IPS DF 19.7 (cell line): ENCODE measurements around the gene RAB19.
A peak's percentile ranks its signal among the peaks of the same experiment; 100 is the strongest.

Source experiments
- DNase-seq: peaks from one replicate; pipeline ENCODE4 v3.0.0-alpha.2; 2013; ENCODE audit warnings: low read depth, low spot score

The RAB19 gene, protein sequence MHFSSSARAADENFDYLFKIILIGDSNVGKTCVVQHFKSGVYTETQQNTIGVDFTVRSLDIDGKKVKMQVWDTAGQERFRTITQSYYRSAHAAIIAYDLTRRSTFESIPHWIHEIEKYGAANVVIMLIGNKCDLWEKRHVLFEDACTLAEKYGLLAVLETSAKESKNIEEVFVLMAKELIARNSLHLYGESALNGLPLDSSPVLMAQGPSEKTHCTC

DNA sequence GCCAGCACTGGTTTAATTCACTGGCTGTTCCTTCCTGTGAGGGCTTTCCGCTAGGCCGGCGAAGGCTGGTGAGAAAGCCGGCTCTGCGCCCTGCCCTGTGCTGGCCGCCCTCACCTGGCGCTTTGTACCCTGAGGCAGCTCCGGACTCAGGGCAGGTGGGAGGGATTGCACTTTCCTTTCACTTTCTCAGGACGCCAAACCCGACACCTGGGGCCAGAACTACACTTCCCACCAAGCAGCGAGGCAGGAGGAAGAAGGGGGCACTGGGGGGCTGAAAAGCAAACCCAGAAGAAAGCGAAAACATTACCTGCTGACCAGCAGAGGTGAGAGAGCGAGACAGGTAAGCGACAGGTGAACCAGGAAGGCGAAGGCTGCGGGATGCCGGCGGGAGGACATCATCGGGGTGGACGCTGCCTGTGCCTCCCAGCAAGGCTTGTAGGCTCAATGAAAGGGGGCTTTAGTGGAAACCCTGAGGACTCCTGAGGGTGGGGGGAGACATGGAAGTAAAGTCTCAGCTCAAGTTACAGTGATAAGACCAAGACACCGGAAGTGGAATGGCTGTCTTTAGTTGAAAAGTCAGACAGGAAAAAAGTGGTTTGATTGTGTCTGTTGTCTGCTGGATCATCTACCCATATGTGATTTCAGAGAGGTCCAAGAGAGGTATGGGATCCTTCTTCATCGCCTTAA lies at the start of gene RAB19:
RAB19 (plus strand) TSS at position 181 of the 687 bp plus-strand sequence. CDS start 3,589 bp downstream, outside the sequence.
- DNase-seq: peak; percentile 69

DNA sequence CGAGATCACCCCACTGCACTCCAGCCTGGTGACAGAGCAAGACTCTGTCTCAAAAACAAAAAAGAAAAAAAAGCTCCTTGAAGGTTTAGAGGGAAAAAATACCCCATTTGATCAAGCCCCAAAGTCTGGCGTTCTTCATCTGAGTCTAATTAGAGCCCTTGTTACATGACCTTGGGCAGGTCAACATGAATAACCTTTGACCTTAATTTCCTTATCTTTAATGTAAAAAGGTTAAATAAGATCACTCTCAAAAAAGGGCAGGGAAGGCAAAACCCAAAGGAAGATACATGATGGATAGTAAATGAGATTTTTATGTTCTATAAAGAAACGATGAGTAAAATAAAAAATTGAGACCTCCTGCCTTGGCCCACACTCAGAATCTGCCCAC lies 45.8 kb upstream of the RAB19 start:
- DNase-seq: no peak

DNA sequence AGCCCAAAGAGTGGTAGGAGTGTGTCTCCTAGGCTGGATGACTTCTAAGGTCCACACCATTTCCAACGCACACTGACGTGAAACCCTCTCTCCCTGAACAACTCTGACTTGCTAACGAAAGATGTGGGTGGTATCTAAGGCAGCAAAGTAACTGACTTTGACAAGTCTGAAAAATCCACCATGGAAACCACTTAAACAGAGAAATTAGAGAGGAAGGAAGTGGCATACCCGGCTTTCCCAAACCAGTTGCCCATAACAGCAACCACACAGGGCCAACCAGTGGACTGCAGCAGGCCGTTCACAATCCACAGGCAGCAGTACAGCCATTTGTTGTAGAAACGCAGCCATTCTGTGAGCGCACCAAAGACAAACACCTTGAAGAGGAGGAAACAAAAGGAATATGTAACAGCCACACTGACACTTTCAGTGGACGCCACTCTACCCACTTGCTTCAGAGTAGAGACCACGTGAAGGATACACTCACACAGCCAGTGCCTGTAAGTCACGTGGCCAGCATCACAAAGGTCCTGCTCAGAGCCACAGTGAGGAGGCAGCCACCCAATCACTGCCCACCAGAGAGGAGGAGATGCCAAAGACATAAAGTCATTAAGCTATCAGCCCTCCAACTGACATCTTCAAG lies 45.3 kb upstream of the RAB19 start:
- no peak for DNase-seq

DNA sequence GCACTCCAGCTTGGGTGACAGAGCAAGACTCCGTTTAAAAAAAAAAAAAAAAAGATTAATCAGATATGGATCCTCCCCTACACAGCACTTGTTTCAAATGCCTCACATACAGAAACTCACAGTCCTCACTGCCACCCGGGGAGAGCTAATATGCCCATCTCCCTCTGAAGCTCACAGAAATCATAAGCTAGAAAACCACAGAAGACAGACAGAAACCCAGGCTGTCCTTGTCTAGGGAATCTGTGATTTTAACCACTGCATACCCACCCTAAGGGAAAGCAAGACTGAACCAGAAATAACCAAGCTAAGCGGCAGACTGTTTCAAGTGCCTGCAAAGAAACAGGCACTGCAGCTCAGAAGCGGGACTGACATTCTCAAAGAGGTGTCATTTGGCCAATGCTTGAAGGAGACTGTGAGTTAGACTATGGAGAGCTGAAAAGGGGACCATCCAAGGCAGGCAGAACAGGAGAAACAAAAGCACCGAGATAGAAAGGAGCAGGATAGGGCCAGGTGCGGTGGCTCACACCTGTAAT lies 43.1 kb upstream of the RAB19 start:
- no peak for DNase-seq

DNA sequence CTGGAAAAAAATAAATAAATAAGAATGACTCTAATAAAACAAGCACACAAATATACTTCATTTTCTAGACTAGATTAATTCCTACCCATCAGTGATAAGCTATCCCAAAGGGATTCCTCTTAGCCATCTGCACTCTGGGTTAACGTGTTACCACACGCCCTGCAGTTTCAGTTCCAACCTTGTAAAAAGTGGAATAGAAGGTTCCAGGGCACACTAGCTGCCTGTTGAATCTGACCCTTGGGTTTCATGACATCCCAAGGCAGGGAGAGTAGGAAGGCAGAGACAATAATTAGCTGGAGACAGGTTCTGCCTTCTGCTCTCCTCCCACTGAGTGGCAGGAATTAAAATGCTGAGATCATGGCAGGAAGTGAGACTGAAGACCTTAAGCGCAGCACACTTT lies 39.0 kb upstream of the RAB19 start:
- no peak for DNase-seq

DNA sequence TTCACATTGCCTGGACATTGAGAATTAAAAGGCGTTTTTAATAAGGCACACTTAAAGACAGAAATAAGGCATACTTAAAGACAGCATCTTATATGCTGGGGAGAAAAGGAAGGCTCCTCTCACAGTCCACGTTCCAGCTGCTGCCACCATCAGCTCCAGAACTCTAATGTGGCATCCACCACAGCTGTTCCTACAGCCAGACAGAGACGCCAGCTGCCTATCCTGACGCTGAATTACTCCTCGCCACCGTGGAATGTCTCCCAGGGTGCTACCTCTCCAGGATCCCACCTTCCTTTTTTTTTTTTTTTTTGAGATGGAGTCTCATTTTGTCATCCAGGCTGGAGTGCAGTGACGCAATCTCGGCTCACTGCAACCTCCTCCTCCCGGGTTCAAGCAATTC lies 36.3 kb upstream of the RAB19 start:
- DNase-seq: no peak

DNA sequence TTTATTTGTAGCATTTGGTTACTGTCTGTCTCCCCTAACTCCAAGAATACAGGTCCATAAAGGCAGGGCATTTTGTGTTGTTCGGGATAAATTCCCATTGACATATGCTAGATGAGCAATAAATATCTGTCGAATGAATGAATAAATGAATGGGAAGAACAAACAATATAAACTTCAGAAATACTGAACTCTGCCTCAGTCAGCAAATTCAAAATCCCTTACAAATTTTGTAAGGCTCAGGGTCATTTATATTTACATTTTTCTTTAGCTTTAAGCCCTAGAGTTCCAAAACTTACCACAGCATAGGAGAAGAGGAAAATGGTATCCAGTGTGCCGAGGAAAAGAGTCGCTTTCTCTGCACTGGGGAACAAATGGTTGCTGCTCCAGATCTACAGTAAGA lies 34.6 kb upstream of the RAB19 start:
- DNase-seq: no peak

DNA sequence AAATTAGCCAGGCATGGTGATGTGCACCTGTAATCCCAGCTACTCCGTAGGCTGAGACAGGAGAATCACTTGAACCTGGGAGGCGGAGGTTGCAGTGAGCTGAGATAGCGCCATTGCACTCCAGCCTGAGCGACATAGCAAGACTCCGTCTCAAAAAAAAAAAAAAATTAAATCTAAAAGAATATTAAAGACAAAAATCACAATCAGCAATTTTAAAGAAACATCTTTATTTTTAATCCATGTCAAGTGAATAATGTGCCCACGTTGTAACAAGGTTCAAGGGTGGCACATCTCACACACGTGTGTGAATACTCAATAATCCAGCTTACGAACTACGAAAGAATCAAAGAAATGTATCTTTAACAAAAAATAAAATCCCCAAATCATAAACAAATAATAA lies 28.5 kb upstream of the RAB19 start:
- DNase-seq: no peak

DNA sequence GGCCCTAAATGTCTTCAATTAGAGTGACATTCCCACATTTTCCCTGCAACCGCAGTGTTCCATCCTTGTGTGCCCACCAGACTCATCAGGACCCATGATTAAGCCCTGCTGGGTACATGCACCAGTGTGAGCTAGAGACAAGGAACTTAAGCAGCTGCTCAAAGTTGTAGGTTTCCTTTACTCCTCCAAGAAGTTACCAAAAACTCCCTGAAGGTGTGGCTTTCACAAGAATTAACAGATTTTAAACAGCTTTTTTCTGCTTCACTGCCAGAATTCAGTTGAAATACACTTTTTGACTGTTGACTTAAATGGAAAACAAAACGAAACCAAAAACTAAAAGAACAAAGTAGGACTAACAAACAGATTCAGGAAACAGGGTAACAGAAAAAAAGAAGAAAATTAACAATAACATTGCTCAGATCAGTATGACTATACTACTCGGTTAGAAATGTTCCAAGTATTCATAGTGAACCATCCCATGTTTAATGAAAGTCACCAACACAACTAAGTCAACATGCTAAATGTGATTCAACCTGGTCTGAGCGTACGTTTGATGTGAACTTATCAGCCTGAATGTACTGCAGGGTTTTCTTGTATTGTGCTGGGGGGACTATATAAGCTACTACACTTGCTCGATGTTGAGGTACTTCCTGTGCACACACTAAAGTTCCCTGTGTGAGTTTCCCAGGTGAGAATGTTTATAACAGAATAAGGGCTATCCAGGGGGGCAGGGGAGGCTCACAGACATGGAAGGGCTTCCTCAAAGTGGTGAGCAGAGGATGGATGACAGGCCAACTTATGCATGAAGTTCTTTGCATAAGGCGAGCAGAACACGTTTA lies 27.7 kb upstream of the RAB19 start:
- DNase-seq: no peak

DNA sequence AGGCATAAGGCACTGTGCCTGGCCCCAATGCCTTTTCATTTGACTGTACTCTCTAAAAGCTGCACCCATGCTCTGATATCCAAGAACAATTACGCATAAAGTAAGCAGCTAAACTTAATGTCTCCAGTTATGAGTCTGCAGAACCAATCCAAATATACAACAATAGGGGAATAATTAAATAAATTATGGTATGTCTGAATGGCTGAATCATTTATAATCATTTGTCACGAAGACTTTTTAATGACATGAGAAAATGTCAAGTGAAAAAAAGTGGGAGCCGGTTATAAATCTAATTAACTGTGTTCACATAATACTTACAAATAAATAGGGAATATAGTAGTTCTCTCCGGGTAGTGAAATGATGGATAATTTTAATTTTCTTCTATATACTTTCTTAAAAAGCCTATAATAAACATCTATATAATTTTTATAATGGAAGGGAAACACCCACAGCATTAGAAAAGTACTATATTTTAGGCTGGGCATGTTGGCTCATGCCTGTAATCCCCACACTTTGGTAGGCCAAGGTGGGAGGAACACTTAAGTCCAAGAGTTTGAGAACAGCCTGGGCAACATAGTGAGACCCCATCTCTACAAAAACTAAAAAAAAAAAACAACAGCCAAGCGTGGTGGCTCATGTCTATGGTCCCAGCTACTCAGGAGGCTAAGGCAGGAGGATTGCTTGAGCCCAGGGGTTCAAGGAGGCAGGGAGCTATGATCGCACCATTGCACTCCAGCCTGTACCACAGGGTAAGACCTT lies 19.7 kb upstream of the RAB19 start:
- no peak for DNase-seq

DNA sequence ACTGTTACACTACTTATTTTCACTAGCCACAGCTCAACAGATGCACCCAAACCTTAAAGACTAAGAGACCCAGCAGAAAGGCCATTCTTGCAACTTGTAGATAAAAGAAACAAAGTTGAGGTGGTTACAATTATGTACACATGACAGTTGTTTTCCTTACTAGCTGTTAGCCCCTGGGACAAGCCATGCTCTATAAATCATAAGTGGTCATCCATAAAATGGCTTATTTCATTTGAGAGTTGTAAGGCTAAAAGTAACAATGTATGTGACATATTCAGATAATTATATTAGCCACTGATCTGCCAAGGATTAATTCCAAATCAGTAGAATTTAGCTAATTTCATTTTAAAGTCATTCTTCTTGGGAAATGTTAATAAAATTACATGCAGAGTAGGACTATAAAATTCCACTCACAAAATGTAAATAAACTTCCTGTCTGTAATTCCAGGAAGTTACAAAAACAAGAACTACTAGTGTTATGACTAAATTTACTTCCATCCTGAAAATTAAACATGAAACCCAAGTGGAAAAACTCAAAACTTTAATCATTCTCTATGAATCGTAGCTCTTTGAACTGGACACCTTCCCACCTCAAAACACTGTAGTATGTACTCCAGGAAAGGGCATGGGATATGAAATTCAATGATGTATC lies 18.8 kb upstream of the RAB19 start:
- no peak for DNase-seq

DNA sequence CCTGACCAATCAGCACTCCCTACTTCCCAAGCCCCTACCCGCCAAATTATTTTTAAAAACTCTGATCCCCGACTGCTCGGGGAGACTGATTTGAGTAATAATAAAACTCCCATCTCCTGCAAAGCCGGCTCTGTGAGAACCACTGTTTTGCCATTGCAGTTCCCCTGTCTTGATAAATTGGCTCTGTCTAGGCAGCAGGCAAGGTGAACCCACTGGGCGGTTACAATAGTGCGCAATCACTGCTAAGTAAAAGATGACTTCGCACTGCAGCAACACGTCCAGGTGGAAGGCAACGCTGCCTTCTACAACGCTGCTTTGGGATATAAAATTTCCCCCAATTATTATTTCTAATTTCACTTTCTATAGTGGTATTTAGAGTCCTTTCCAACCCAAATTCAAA lies 14.4 kb upstream of the RAB19 start:
- DNase-seq: no peak

DNA sequence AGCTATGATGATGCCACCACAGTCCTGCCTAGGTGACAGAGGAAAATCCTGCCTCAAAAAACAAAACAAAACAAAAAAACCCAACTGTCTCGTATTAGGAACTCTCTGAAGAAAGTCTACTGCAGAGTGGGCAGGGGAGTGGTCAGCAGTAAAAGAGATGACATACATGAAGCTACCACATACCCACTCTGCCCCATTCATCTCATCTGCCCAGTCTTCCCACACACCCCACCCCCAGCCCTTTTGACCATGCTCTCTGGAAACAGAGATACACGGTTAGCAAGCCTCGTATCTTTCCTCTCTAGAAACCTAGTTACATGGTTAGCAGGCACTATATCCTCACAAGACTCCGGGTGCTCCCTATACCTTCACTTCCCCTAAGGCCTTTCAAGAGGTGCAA lies 13.8 kb upstream of the RAB19 start:
- DNase-seq: no peak

DNA sequence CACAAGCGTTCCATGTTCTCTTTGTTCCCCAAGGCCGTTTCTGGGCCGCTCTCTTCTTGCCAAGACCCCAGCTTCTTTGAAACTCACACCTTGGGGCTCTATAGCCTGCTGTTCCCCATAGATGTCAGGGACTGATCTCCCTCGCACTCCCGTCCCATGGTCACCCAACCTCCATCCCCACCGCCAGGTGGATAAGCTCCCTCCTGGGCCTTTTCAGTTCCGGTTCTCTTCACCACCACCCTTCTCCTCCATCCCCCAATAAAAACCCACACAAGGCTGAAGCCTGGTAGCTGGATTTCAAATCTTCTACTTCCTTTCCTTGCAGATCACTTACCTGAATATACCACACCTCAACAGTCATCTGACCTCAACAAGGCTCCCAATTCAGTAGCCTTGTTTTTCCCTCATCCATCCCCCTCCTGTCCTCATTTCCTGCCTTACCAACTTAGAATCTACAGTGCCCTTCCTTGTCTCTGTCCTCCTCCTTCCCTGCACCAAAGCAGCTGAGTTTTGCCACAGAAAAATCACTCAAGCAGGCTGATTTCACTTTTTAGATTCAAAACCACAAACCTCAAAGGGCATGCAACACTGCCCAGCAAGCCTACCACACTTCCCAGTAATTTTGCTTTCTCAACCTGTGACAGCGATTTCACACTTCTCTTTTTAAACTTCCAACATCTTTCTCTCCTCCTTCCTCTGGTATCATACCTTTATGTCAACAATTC lies 13.2 kb upstream of the RAB19 start:
- DNase-seq: no peak

DNA sequence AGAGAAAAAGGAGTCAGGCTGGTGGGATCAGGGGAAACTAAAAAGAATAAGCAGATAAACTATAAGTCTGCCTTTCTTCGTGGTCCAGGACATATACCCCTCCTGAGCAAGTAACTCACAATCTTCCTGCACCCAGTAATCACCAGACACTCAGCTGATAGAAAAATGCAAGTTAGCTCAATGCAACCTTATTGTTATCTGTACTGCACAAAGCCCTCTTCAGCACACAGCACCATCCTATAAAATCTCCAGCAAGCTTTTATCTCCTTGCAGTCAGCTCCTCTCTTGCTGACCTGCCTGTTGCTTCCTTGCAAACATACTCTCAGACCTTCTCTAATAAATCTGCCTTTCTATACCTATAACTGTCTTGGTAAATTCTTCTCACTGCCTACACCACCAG lies 12.2 kb upstream of the RAB19 start:
- DNase-seq: no peak

DNA sequence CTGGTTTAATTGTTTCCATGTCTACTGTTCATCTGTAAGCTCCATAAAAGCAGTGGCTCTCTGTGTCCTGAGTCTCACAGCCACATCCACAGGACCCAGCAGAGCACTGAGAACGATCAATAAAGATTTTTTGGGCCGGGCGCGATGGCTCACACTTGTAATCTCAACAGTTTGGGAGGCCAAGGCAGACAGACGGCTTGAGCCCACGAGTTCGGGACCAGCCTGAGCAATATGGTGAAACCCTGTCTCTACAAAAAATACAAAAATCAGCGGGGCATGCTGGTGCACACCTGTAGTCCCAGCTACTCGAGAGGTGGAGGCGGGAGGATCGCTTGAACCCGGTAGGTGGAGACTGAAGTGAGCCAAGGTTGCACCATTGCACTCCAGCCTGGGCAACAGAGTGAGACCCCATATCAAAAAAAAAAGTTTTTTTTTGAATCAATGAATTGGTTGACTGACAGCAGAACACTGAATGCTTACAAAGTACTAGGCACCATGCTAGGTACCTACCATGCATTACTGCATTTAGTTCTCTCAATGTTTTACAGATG lies 10.0 kb upstream of the RAB19 start:
- DNase-seq: no peak

DNA sequence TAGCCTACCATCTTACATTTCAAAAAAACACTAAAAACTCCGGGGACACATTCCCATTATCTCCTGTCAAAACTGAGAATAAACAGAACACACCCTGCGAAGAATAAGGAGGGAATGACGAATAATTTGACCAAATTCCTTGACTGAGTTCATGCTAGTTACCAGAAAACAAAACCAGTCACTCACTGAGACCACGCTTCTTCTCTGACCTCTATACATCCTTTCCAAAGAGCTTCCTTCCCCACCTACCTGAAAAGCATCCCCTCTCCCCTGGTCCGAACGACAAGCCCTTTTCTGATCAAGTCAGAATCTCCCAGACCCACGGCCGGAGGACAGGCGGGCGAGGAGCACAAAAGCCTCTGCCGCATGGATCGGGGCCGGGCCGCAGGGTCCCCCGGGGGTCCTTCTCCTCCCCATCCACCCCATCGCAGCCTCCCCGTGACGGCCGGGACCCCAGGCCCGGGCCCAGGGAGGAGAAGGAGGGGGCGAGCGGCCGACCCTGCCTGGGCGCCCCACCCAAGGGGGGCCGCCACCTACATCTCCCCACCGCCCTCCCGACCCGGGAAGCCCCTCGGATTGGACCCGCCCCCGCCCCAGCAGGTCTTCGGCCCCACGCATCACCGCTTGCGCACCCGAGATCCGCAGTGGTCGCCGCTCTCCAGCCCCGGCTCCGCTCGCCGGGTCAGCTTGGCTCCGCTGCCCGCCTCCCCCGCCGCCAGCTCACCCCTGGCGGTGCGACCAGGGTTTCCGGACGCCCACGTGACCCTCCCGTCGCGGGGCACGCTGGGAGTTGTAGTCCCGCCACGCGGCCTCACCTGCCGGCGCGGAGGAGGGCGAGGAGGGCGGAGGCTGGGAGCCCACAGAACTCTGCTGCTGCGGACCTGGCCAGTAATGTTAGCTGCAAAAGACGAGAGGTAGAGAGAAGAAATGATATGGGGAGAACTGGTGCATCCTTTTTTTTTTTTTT lies 5.8 kb upstream of the RAB19 start, which contains the start of gene SLC37A3:
SLC37A3 (minus strand) TSS at position 747 of the 967 bp plus-strand sequence. CDS start 16,004 bp downstream, outside the sequence.
- DNase-seq: peak; percentile 61

DNA sequence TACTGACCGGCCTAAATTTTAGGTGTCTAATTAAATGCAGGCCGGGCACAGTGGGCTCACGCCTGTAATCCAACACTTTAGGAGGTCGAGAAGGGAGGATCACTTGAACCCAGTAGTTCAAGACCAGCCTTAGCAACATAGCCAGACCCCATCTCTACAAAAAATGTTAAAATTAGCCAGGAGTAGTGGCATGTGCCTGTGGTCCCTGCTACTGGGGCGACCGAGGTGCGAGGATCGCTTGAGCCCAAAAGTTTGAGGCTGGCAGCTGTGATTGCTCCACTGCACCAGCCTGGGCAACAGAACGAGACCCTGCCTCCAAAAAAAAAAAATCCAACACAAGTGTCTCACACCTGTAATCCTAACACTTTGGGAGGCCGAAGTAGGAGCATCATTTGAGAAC lies 5.0 kb upstream of the RAB19 start:
- DNase-seq: no peak
